GM18519 (cell line): ENCODE results near the gene MAOA.
A peak's percentile ranks its signal among the peaks of the same experiment; 100 is the strongest.

ENCODE experiments used
- ATAC-seq: cut with Tn5 transposase; IDR thresholded peaks from one replicate; pipeline ENCODE4 v1.9.1; 2021; ENCODE audit warnings: mild to moderate bottlenecking, moderate library complexity; ENCODE audit not compliant: unreplicated experiment, low FRiP score

Gene MAOA

GRCh38 chrX:43745938-43746721, 90.0 kb downstream of the MAOA start:
- no peak for ATAC-seq

GRCh38 chrX:43747476-43747875, 91.4 kb downstream of the MAOA start:
- ATAC-seq = no peak

GRCh38 chrX:43750248-43750676, 94.2 kb downstream of the MAOA start:
- peak; percentile 67 for ATAC-seq

- no peak for ATAC-seq
Measured at GRCh38 chrX:43753637-43754036, 97.5 kb downstream of the MAOA start.

- ATAC-seq = no peak
Measured at GRCh38 chrX:43756076-43756475, 100.0 kb downstream of the MAOA start.

- no peak for ATAC-seq
Measured at GRCh38 chrX:43758044-43758443, 101.9 kb downstream of the MAOA start.

- ATAC-seq = no peak
Measured at GRCh38 chrX:43785930-43786591, 130.0 kb downstream of the MAOA start.
